DND-41 (cell line): ENCODE results near the gene GRIN2A.

Source experiments
- ATAC-seq: fragments of 200-7000 bp; cut with Tn5 transposase; 3 replicates; pipeline ENCODE4 v1.9.1; 2021; ENCODE audit warnings: low read depth; ENCODE audit not compliant: insufficient read depth
- DNase-seq: peaks from one replicate; pipeline ENCODE4 v3.0.0-alpha.2; 2020
- H2AFZ ChIP-seq: 2 replicates; pipeline ENCODE4 v1.6.0; 2012; ENCODE audit warnings: low read depth, low read length
- H3K27ac ChIP-seq: 2 replicates; pipeline ENCODE4 v1.5.1; 2012; ENCODE audit warnings: low read length, inconsistent platforms
- H3K27me3 ChIP-seq: fragments of 200-600 bp; sonication (generic); 2 replicates; pipeline ENCODE4 v1.6.0; 2012; ENCODE audit warnings: low read length, mild to moderate bottlenecking, inconsistent platforms; ENCODE audit not compliant: insufficient read depth, poor library complexity
- H3K36me3 ChIP-seq: 2 replicates; pipeline ENCODE4 v1.5.1; 2012; ENCODE audit warnings: low read length, inconsistent platforms; ENCODE audit not compliant: insufficient read depth
- H3K4me1 ChIP-seq: 2 replicates; pipeline ENCODE4 v1.5.1; 2012; ENCODE audit warnings: mild to moderate bottlenecking, low read length; ENCODE audit not compliant: insufficient read depth
- H3K4me2 ChIP-seq: 2 replicates; pipeline ENCODE4 v1.6.0; 2012; ENCODE audit warnings: mild to moderate bottlenecking, moderate library complexity, low read length, inconsistent platforms; ENCODE audit not compliant: insufficient read depth
- H3K4me3 ChIP-seq, 2 experiments: fragments of 200-600 bp in 1 of 2; shearing (Covaris generic) in 1 of 2; 2 replicates each; pipeline ENCODE4 v1.5.1; 2012 to 2016; ENCODE audit warnings: inconsistent platforms in 2 of 2, low read length in 2 of 2, mild to moderate bottlenecking in 2 of 2, low read depth in 1 of 2, moderate library complexity in 1 of 2
- H3K79me2 ChIP-seq: 2 replicates; pipeline ENCODE4 v1.6.0; 2012; ENCODE audit warnings: low read length, inconsistent platforms; ENCODE audit not compliant: insufficient read depth
- H3K9ac ChIP-seq: 2 replicates; pipeline ENCODE4 v1.6.0; 2012; ENCODE audit warnings: low read depth, mild to moderate bottlenecking, inconsistent platforms, low read length, moderate library complexity
- H3K9me3 ChIP-seq: 2 replicates; pipeline ENCODE4 v1.5.1; 2012; ENCODE audit warnings: low read length, moderate library complexity, mild to moderate bottlenecking, inconsistent platforms; ENCODE audit not compliant: insufficient read depth, severe bottlenecking
- H4K20me1 ChIP-seq: 2 replicates; pipeline ENCODE4 v1.6.0; 2012; ENCODE audit warnings: low read length; ENCODE audit not compliant: insufficient read depth
- EZH2 ChIP-seq: IDR thresholded peaks from 3 replicates; pipeline ENCODE4 v1.6.1; 2012; ENCODE audit warnings: borderline replicate concordance, low read depth, mild to moderate bottlenecking, moderate library complexity, low read length, inconsistent platforms; ENCODE audit not compliant: severe bottlenecking
- TF ChIP-seq, protein P1 (sequence below): IDR thresholded peaks from 2 replicates; pipeline ENCODE4 v1.5.1; 2012; ENCODE audit warnings: borderline replicate concordance, low read length, moderate library complexity, mild to moderate bottlenecking; ENCODE audit not compliant: poor library complexity, severe bottlenecking; ENCODE audit errors: extremely low read depth

Gene GRIN2A

DNA sequence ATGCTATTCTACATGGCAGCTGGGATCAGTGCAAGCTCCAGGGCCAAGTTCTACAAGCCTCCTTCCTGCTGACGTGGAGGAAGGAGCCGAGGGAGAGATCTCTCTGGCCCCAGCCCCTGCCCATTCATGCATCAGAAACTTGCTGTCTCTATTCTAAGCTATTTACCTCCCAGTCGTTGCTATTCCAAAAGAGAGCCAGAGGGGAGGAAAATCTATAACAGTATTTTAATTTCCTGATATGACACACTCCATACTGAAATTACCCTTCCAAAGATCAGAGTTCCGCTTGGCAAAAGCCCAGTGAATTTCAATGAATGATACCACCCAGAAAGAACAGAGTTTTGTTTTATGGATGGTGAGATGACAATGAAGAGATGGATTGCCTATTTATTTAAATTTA, 133.4 kb downstream of the GRIN2A start:
- TF ChIP-seq, protein P1, sequence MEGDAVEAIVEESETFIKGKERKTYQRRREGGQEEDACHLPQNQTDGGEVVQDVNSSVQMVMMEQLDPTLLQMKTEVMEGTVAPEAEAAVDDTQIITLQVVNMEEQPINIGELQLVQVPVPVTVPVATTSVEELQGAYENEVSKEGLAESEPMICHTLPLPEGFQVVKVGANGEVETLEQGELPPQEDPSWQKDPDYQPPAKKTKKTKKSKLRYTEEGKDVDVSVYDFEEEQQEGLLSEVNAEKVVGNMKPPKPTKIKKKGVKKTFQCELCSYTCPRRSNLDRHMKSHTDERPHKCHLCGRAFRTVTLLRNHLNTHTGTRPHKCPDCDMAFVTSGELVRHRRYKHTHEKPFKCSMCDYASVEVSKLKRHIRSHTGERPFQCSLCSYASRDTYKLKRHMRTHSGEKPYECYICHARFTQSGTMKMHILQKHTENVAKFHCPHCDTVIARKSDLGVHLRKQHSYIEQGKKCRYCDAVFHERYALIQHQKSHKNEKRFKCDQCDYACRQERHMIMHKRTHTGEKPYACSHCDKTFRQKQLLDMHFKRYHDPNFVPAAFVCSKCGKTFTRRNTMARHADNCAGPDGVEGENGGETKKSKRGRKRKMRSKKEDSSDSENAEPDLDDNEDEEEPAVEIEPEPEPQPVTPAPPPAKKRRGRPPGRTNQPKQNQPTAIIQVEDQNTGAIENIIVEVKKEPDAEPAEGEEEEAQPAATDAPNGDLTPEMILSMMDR = no peak
- no peak for TF ChIP-seq EZH2
- H3K36me3 ChIP-seq = no peaks in the 10 kb centered on the region
- ATAC-seq (no peak), DNase-seq (no peak)
- no peak overlapping the region for H3K9ac ChIP-seq
- no peak overlapping the region for H3K4me2 ChIP-seq
- no peak overlapping the region for H2AFZ ChIP-seq
- H3K79me2 ChIP-seq = no peaks in the 10 kb centered on the region
- no peak overlapping the region for H3K4me3 ChIP-seq
- H3K27ac ChIP-seq = no peak overlapping the region
- H3K4me1 ChIP-seq = no peaks in the 10 kb centered on the region
- peaks cover 6% of the 10 kb centered on the region for H3K27me3 ChIP-seq
- H4K20me1 ChIP-seq = no peaks in the 10 kb centered on the region
- H3K9me3 ChIP-seq = no peaks in the 10 kb centered on the region

DNA sequence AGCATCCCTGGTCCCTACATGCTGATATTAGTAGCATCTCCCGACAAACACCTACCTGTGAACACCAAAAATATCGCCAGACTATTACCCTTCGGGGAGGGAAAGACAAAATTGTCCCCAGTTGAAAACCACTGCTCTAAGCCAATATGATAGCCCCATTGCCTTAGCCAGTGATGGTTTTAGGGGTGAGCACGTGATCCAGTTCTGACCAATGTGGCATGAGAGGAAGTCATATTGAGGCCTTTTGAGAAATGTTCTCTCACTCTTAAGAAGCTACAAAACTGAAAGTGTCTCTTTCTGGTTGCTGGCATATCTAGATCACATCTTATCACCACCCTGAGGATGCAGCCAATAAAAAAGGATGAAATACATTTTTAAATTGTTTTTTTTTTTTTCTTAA, 136.3 kb downstream of the GRIN2A start:
- Histone ChIP-seq H3K4me2 (no peak overlapping the region), H3K27me3 (peaks cover 6% of the 10 kb centered on the region), H3K9ac (no peak overlapping the region), H3K9me3 (no peaks in the 10 kb centered on the region), H2AFZ (no peak overlapping the region), H3K36me3 (no peaks in the 10 kb centered on the region), H3K27ac (no peak overlapping the region), H3K4me1 (no peaks in the 10 kb centered on the region), H3K79me2 (no peaks in the 10 kb centered on the region), H3K4me3 (no peak overlapping the region), H4K20me1 (no peaks in the 10 kb centered on the region)
- DNase-seq (no peak), ATAC-seq (no peak)
- TF ChIP-seq, protein P1 = no peak
- no peak for TF ChIP-seq EZH2

DNA sequence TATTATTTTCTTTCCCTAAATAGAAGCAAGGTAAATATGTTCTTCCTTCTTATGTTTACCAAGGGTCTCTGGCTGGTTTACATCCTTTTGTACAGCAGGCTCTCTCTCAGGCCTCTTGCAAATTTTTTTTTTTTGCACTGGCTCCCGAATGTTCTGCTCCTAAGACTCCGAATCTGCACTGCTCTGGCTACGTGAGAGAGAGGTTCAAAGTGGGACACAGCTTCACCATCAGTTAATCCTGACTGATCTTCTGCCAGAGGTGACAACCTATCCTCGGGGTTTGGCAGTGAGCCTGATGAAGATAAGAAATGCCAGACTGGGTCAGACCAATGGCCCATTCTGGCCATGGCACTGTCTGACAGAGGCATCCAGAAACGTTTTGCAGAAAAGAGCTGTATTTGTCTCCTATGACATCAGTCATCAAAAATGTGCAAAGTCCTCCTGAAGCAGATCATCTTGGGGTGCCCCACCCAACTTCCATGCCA, 136.9 kb downstream of the GRIN2A start:
- Histone ChIP-seq H3K4me1 (no peaks in the 10 kb centered on the region), H4K20me1 (no peaks in the 10 kb centered on the region; the same call in 1 of the 2 replicates), H3K79me2 (no peaks in the 10 kb centered on the region), H3K27me3 (peaks cover 6% of the 10 kb centered on the region), H3K9me3 (no peaks in the 10 kb centered on the region), H3K36me3 (no peaks in the 10 kb centered on the region), H3K9ac (no peak overlapping the region), H3K4me2 (no peak overlapping the region), H3K4me3 (no peak overlapping the region), H2AFZ (no peak overlapping the region), H3K27ac (no peak overlapping the region)
- ATAC-seq (no peak), DNase-seq (no peak)
- TF ChIP-seq, protein P1 = no peak
- TF ChIP-seq EZH2 = no peak
